ENCODE results near the gene CSH2.
"Not testable (repeated sequence)": the region's sequence is repeated elsewhere in the genome, so short reads cannot be mapped to it uniquely, and the experiment has no call there.

CSH2 gene

GRCh38 chr17:63914471-63914870 lies 41.0 kb upstream of the CSH2 start:
- TF ChIP-seq, protein P1, sequence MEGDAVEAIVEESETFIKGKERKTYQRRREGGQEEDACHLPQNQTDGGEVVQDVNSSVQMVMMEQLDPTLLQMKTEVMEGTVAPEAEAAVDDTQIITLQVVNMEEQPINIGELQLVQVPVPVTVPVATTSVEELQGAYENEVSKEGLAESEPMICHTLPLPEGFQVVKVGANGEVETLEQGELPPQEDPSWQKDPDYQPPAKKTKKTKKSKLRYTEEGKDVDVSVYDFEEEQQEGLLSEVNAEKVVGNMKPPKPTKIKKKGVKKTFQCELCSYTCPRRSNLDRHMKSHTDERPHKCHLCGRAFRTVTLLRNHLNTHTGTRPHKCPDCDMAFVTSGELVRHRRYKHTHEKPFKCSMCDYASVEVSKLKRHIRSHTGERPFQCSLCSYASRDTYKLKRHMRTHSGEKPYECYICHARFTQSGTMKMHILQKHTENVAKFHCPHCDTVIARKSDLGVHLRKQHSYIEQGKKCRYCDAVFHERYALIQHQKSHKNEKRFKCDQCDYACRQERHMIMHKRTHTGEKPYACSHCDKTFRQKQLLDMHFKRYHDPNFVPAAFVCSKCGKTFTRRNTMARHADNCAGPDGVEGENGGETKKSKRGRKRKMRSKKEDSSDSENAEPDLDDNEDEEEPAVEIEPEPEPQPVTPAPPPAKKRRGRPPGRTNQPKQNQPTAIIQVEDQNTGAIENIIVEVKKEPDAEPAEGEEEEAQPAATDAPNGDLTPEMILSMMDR (IDR thresholded peaks at IDR 0.05; ENCODE audit: control insufficient read depth, insufficient read depth, low read depth, low read length, missing control alignments): no peak
- DNase-seq (ENCODE audit: low read depth): no peak
- H3K4me3 ChIP-seq (ENCODE audit: control insufficient read depth, low read depth, low read length): no peak overlapping the region

DNA sequence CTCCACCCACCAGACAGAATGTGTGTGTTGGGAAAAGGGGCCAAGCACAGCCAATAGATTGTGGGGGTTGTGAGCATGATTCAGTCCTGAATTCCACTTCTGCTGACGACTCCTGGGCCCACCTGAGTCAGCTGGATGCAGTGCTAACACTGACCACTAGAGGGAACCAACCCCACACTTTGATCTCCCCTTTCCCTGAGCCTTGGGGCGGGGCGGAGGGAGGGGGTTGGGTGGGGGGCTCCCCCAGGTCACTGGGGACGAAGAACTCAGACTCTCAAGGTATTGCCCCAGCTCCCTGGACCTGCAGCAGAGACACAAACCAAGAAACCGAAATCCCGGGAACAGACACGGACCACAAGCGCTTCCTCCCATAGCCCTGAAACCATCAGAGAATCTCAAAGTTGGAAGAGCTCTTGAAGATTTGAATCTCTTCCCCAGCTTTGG lies 38.2 kb upstream of the CSH2 start:
- H3K4me3 ChIP-seq (ENCODE audit: control insufficient read depth, low read depth, low read length): no peak overlapping the region
- DNase-seq (ENCODE audit: low read depth): no peak
- TF ChIP-seq, protein P1 (IDR thresholded peaks at IDR 0.05; ENCODE audit: control insufficient read depth, insufficient read depth, low read depth, low read length, missing control alignments): peak; percentile 78

DNA sequence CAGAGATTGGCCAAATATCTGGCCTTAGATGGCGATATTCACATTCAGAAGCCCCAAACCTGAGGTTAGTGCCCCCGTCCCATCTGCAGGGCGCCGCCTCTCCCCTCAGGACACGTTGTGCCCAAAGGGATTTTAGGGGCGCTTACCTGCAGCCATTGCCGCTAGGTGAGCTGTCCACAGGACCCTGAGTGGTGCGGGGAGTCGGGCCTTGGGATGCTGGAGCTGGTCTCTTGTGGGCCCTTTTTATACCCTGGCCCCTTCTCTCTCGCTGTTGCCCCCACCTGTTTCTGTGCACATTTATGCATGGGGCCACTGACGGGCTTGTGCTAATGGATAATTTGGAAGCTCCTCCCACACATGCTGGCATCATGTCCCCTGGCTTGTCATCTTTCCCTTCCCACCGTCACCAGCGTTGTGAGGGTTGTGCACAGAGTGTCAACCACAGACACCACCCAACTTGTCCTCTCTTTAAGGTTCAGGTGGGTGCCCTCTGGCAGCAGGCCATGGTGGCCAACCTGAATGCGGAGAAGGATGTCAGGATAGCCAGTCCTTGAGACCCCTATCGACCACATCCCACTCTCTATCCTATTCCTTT lies 37.7 kb upstream of the CSH2 start, which contains the start of gene CSHL1:
CSHL1 (minus strand) TSS at position 218 of the 595 bp plus-strand sequence; CDS start at position 156, 62 bp downstream.
- H3K4me3 ChIP-seq (ENCODE audit: control insufficient read depth, low read depth, low read length): no peak within 1 kb of the TSS
- TF ChIP-seq, protein P1 (IDR thresholded peaks at IDR 0.05; ENCODE audit: control insufficient read depth, insufficient read depth, low read depth, low read length, missing control alignments): no peak
- DNase-seq (ENCODE audit: low read depth): no peak

DNA sequence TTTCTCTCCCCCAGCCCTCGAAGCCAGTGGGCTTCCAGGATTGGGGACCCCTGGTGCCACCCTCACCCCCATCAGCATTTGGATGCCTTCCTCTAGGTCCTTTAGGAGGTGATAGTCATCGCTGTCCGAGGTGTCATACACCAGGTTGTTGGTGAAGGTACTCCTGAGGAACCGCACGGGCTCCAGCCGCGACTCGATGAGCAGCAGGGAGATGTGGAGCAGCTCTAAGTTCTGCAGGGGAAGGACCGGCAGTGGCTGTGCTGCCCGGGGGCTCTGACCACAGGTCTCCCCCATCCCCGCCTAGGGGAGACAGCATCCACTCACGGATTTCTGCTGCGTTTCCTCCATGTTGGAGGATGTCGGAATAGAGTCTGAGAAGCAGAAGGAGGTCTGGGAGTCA lies 36.6 kb upstream of the CSH2 start:
- no peak for DNase-seq (ENCODE audit: low read depth)
- H3K4me3 ChIP-seq (ENCODE audit: control insufficient read depth, low read depth, low read length): no peak overlapping the region
- TF ChIP-seq, protein P1 (IDR thresholded peaks at IDR 0.05; ENCODE audit: control insufficient read depth, insufficient read depth, low read depth, low read length, missing control alignments): no peak

DNA sequence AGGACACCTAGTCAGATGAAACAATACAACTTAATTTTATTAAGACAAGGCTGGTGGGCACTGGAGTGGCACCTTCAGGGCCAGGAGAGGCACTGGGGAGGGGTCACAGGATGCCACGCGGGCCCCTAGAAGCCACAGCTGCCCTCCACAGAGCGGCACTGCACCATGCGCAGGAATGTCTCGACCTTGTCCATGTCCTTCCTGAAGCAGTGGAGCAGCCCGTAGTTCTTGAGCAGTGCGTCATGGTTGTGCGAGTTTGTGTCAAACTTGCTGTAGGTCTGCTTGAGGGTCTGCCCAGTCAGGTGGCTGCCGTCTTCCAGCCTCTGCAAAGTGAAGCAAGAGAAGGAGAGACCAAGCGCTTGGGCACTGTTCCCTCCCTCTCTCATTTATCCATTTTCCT lies 36.1 kb upstream of the CSH2 start:
- not testable (repeated sequence) for DNase-seq (ENCODE audit: low read depth); H3K4me3 ChIP-seq (ENCODE audit: control insufficient read depth, low read depth, low read length)

DNA sequence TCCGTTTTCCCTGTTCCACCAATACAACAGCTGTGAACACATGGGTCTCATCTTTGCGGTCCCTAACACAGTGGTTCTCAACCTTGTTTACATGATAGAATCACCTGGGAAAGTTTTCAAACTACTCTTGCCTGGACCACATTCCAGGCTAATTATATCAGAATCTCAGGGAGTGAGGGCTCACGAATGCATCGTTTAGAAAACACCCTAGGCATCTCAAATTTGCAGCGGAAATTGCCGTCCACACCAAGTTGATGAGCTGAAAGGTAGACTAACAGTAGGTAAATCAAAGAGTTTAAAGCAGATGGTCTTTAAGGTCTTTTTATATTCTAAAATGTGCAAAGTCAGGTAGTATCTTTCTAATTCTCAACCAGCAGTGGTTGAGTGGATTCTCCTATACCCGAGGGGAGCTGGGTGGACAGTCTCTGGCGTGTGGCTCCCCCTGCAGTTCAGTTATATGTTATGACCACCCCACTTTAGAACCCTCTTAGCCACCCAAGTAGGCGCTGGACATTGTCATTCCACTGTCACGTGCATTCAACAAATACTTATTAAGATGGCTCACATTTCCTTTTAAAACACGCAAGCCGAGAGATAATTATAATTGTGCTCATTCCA lies 33.8 kb upstream of the CSH2 start:
- TF ChIP-seq, protein P1 (IDR thresholded peaks at IDR 0.05; ENCODE audit: control insufficient read depth, insufficient read depth, low read depth, low read length, missing control alignments): peak; percentile 11
- DNase-seq (ENCODE audit: low read depth): not testable (repeated sequence)

GRCh38 chr17:63904796-63905195 lies 31.3 kb upstream of the CSH2 start:
- DNase-seq (ENCODE audit: low read depth); H3K4me3 ChIP-seq (ENCODE audit: control insufficient read depth, low read depth, low read length): not testable (repeated sequence)

More for the DNA sequence above, 33.8 kb upstream of the CSH2 start:
- not testable (repeated sequence) for H3K4me3 ChIP-seq (ENCODE audit: control insufficient read depth, low read depth, low read length)
